ENCODE measurements around the gene PTPRF. TPM values are rescaled to one million over a fixed set of nuclear protein-coding genes. Genes with fewer than 3 reads are reported as not detected.

The PTPRF gene
- total RNA-seq, 1 experiment from 2014 or later = not detected

GRCh38 chr1:43577655-43578542 lies 47.2 kb downstream of the PTPRF start:
- Histone ChIP-seq H3K4me2 (ENCODE audit: low read depth, low read length, poor library complexity, severe bottlenecking) (no peak overlapping the region), H3K36me3 (ENCODE audit: insufficient read depth, low read length) (no peaks in the 10 kb centered on the region), H3K27me3 (ENCODE audit: low read length) (no peaks in the 10 kb centered on the region), H3K4me3 (ENCODE audit: low read length) (no peak overlapping the region), H3K9me2 (replicated peaks; ENCODE audit: insufficient read depth, low read length) (no peaks in the 10 kb centered on the region), H3K9ac (ENCODE audit: low read length) (no peak overlapping the region), H3K27ac (ENCODE audit: low read length) (no peak overlapping the region), H3K4me1 (ENCODE audit: low read length) (no peaks in the 10 kb centered on the region), H3K9me3 (ENCODE audit: low read length) (no peaks in the 10 kb centered on the region), H4K20me1 (ENCODE audit: insufficient read depth, low read depth, low read length) (no peaks in the 10 kb centered on the region), H2AFZ (ENCODE audit: low read length) (no peak overlapping the region), H3K79me2 (ENCODE audit: low read length) (no peaks in the 10 kb centered on the region)
- no peak for DNase-seq

GRCh38 chr1:43580039-43580438 lies 49.4 kb downstream of the PTPRF start:
- Histone ChIP-seq H3K27ac (ENCODE audit: low read length) (no peak overlapping the region), H3K4me1 (ENCODE audit: low read length) (no peaks in the 10 kb centered on the region), H3K9me2 (replicated peaks; ENCODE audit: insufficient read depth, low read length) (no peaks in the 10 kb centered on the region), H3K79me2 (ENCODE audit: low read length) (no peaks in the 10 kb centered on the region), H3K4me2 (ENCODE audit: low read depth, low read length, poor library complexity, severe bottlenecking) (no peak overlapping the region), H3K36me3 (ENCODE audit: insufficient read depth, low read length) (no peaks in the 10 kb centered on the region), H3K9ac (ENCODE audit: low read length) (no peak overlapping the region), H3K9me3 (ENCODE audit: low read length) (no peaks in the 10 kb centered on the region), H3K4me3 (ENCODE audit: low read length) (no peak overlapping the region), H2AFZ (ENCODE audit: low read length) (no peak overlapping the region), H4K20me1 (ENCODE audit: insufficient read depth, low read depth, low read length) (no peaks in the 10 kb centered on the region), H3K27me3 (ENCODE audit: low read length) (no peaks in the 10 kb centered on the region)
- no peak for DNase-seq

- Histone ChIP-seq H3K79me2 (ENCODE audit: low read length) (no peaks in the 10 kb centered on the region), H4K20me1 (ENCODE audit: insufficient read depth, low read depth, low read length) (no peaks in the 10 kb centered on the region), H3K9me2 (replicated peaks; ENCODE audit: insufficient read depth, low read length) (no peaks in the 10 kb centered on the region), H3K36me3 (ENCODE audit: insufficient read depth, low read length) (no peaks in the 10 kb centered on the region), H3K9ac (ENCODE audit: low read length) (no peak overlapping the region), H3K27ac (ENCODE audit: low read length) (no peak overlapping the region), H3K4me3 (ENCODE audit: low read length) (no peak overlapping the region), H3K27me3 (ENCODE audit: low read length) (no peaks in the 10 kb centered on the region), H2AFZ (ENCODE audit: low read length) (no peak overlapping the region), H3K4me2 (ENCODE audit: low read depth, low read length, poor library complexity, severe bottlenecking) (no peak overlapping the region), H3K4me1 (ENCODE audit: low read length) (no peaks in the 10 kb centered on the region), H3K9me3 (ENCODE audit: low read length) (no peaks in the 10 kb centered on the region)
- no peak for DNase-seq
These were observed 51.5 kb downstream of the PTPRF start for GRCh38 chr1:43582162-43582566.

GRCh38 chr1:43583058-43583457 lies 52.4 kb downstream of the PTPRF start:
- Histone ChIP-seq H3K9me3 (ENCODE audit: low read length) (no peaks in the 10 kb centered on the region), H3K9ac (ENCODE audit: low read length) (no peak overlapping the region), H3K27ac (ENCODE audit: low read length) (no peak overlapping the region), H4K20me1 (ENCODE audit: insufficient read depth, low read depth, low read length) (no peaks in the 10 kb centered on the region), H2AFZ (ENCODE audit: low read length) (no peak overlapping the region), H3K4me2 (ENCODE audit: low read depth, low read length, poor library complexity, severe bottlenecking) (no peak overlapping the region), H3K4me1 (ENCODE audit: low read length) (no peaks in the 10 kb centered on the region), H3K79me2 (ENCODE audit: low read length) (no peaks in the 10 kb centered on the region), H3K9me2 (replicated peaks; ENCODE audit: insufficient read depth, low read length) (no peaks in the 10 kb centered on the region), H3K4me3 (ENCODE audit: low read length) (no peak overlapping the region), H3K36me3 (ENCODE audit: insufficient read depth, low read length) (no peaks in the 10 kb centered on the region), H3K27me3 (ENCODE audit: low read length) (no peaks in the 10 kb centered on the region)
- DNase-seq = no peak

GRCh38 chr1:43584204-43584603 lies 53.5 kb downstream of the PTPRF start:
- Histone ChIP-seq H3K4me1 (ENCODE audit: low read length) (no peaks in the 10 kb centered on the region), H3K9me3 (ENCODE audit: low read length) (no peaks in the 10 kb centered on the region), H3K27me3 (ENCODE audit: low read length) (no peaks in the 10 kb centered on the region), H3K79me2 (ENCODE audit: low read length) (no peaks in the 10 kb centered on the region), H2AFZ (ENCODE audit: low read length) (no peak overlapping the region), H3K27ac (ENCODE audit: low read length) (no peak overlapping the region), H3K9ac (ENCODE audit: low read length) (no peak overlapping the region), H3K4me2 (ENCODE audit: low read depth, low read length, poor library complexity, severe bottlenecking) (no peak overlapping the region), H3K4me3 (ENCODE audit: low read length) (no peak overlapping the region), H4K20me1 (ENCODE audit: insufficient read depth, low read depth, low read length) (no peaks in the 10 kb centered on the region), H3K9me2 (replicated peaks; ENCODE audit: insufficient read depth, low read length) (no peaks in the 10 kb centered on the region), H3K36me3 (ENCODE audit: insufficient read depth, low read length) (no peaks in the 10 kb centered on the region)
- no peak for DNase-seq

GRCh38 chr1:43585557-43585956 lies 54.9 kb downstream of the PTPRF start:
- no peak overlapping the region for H3K4me3 ChIP-seq (ENCODE audit: low read length)
- DNase-seq = no peak
- H3K36me3 ChIP-seq (ENCODE audit: insufficient read depth, low read length) = no peaks in the 10 kb centered on the region
- H3K27me3 ChIP-seq (ENCODE audit: low read length) = no peaks in the 10 kb centered on the region
- H3K9ac ChIP-seq (ENCODE audit: low read length) = no peak overlapping the region
- no peaks in the 10 kb centered on the region for H3K79me2 ChIP-seq (ENCODE audit: low read length)
- H3K27ac ChIP-seq (ENCODE audit: low read length) = no peak overlapping the region
- H3K4me1 ChIP-seq (ENCODE audit: low read length) = no peaks in the 10 kb centered on the region
- H2AFZ ChIP-seq (ENCODE audit: low read length) = no peak overlapping the region
- no peaks in the 10 kb centered on the region for H4K20me1 ChIP-seq (ENCODE audit: insufficient read depth, low read depth, low read length)
- H3K4me2 ChIP-seq (ENCODE audit: low read depth, low read length, poor library complexity, severe bottlenecking) = no peak overlapping the region
- no peaks in the 10 kb centered on the region for H3K9me2 ChIP-seq (replicated peaks; ENCODE audit: insufficient read depth, low read length)
- H3K9me3 ChIP-seq (ENCODE audit: low read length) = no peaks in the 10 kb centered on the region

GRCh38 chr1:43586136-43586731 lies 55.6 kb downstream of the PTPRF start:
- H3K9me2 ChIP-seq (replicated peaks; ENCODE audit: insufficient read depth, low read length) = no peaks in the 10 kb centered on the region
- no peak overlapping the region for H3K9ac ChIP-seq (ENCODE audit: low read length)
- no peaks in the 10 kb centered on the region for H3K4me1 ChIP-seq (ENCODE audit: low read length)
- no peak overlapping the region for H2AFZ ChIP-seq (ENCODE audit: low read length)
- no peak for DNase-seq
- no peaks in the 10 kb centered on the region for H4K20me1 ChIP-seq (ENCODE audit: insufficient read depth, low read depth, low read length)
- H3K36me3 ChIP-seq (ENCODE audit: insufficient read depth, low read length) = no peaks in the 10 kb centered on the region
- no peaks in the 10 kb centered on the region for H3K27me3 ChIP-seq (ENCODE audit: low read length)
- H3K9me3 ChIP-seq (ENCODE audit: low read length) = no peaks in the 10 kb centered on the region
- no peak overlapping the region for H3K4me3 ChIP-seq (ENCODE audit: low read length)
- H3K27ac ChIP-seq (ENCODE audit: low read length) = no peak overlapping the region
- no peak overlapping the region for H3K4me2 ChIP-seq (ENCODE audit: low read depth, low read length, poor library complexity, severe bottlenecking)
- H3K79me2 ChIP-seq (ENCODE audit: low read length) = no peaks in the 10 kb centered on the region

- no peaks in the 10 kb centered on the region for H3K79me2 ChIP-seq (ENCODE audit: low read length)
- H4K20me1 ChIP-seq (ENCODE audit: insufficient read depth, low read depth, low read length) = no peaks in the 10 kb centered on the region
- DNase-seq = no peak
- H3K4me2 ChIP-seq (ENCODE audit: low read depth, low read length, poor library complexity, severe bottlenecking) = no peak overlapping the region
- H3K27ac ChIP-seq (ENCODE audit: low read length) = no peak overlapping the region
- no peaks in the 10 kb centered on the region for H3K27me3 ChIP-seq (ENCODE audit: low read length)
- no peaks in the 10 kb centered on the region for H3K4me1 ChIP-seq (ENCODE audit: low read length)
- no peaks in the 10 kb centered on the region for H3K9me2 ChIP-seq (replicated peaks; ENCODE audit: insufficient read depth, low read length)
- H3K36me3 ChIP-seq (ENCODE audit: insufficient read depth, low read length) = no peaks in the 10 kb centered on the region
- H3K9me3 ChIP-seq (ENCODE audit: low read length) = no peaks in the 10 kb centered on the region
- no peak overlapping the region for H3K9ac ChIP-seq (ENCODE audit: low read length)
- no peak overlapping the region for H2AFZ ChIP-seq (ENCODE audit: low read length)
- H3K4me3 ChIP-seq (ENCODE audit: low read length) = no peak overlapping the region
These were observed 56.3 kb downstream of the PTPRF start for GRCh38 chr1:43587001-43587400.

All from Karpas-422 (cell line).